Astrocyte of the spinal cord (primary cell): Measurements from ENCODE around the gene TNFRSF14.

Experiments
- DNase-seq: peaks from one replicate; pipeline ENCODE4 v3.0.0; 2011; ENCODE audit warnings: low read depth, low spot score
- H3K4me3 ChIP-seq: 2 replicates; pipeline ENCODE4 v1.5.1; 2011; ENCODE audit warnings: low read depth, mild to moderate bottlenecking, low read length, moderate library complexity
- in situ Hi-C: cut with HindIII; loops from 2 replicates; pipeline ENCODE4 v1.10.0; 2017; ENCODE audit warnings: low sequenced_read_pairs
- TF ChIP-seq, protein P1 (sequence below): IDR thresholded peaks from 2 replicates; pipeline ENCODE4 v1.5.1; 2012; ENCODE audit warnings: low read depth, mild to moderate bottlenecking, low read length, inconsistent platforms

TNFRSF14 gene

DNA sequence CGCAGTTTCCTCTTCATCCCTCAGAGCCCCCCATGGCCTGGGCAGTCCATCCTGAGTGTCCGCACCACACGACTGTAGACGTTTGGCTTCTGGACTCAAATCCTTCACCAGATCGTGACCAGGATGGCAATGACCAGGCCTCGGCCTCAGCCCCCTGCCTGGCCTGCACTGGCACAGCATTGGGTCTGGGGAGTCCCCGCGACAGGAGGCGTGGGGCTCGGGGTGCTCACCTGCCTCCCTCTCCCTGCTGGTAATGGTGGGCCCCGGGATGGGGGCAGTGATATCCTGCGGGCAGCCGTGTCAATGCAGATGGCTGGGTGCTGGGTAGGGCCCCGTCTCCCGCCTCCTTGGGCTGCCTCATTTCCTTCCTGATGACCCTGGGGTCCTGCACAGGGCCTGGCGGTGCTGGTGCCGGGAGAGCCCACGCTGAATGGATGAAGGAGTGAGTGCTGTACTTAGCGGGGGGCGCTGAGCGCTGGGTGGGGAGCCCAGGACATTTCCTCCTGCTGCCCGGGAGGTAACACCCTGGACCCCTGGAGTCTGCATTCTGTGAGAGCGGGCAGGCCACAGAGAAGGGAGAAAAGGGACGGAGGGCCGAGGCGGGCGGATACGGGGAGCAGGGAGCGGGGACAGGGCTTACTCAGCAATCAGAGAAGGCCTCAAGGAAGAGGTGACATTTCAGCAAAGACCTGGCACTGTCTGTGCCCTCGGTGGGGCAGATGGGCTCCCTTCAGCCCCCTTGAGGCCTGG is 2.1 kb upstream of the TNFRSF14 start:
- no peak for DNase-seq
- TF ChIP-seq, protein P1, sequence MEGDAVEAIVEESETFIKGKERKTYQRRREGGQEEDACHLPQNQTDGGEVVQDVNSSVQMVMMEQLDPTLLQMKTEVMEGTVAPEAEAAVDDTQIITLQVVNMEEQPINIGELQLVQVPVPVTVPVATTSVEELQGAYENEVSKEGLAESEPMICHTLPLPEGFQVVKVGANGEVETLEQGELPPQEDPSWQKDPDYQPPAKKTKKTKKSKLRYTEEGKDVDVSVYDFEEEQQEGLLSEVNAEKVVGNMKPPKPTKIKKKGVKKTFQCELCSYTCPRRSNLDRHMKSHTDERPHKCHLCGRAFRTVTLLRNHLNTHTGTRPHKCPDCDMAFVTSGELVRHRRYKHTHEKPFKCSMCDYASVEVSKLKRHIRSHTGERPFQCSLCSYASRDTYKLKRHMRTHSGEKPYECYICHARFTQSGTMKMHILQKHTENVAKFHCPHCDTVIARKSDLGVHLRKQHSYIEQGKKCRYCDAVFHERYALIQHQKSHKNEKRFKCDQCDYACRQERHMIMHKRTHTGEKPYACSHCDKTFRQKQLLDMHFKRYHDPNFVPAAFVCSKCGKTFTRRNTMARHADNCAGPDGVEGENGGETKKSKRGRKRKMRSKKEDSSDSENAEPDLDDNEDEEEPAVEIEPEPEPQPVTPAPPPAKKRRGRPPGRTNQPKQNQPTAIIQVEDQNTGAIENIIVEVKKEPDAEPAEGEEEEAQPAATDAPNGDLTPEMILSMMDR, result no peak
- H3K4me3 ChIP-seq, result no peak overlapping the region
- in situ Hi-C loops, result no loop called here

DNA sequence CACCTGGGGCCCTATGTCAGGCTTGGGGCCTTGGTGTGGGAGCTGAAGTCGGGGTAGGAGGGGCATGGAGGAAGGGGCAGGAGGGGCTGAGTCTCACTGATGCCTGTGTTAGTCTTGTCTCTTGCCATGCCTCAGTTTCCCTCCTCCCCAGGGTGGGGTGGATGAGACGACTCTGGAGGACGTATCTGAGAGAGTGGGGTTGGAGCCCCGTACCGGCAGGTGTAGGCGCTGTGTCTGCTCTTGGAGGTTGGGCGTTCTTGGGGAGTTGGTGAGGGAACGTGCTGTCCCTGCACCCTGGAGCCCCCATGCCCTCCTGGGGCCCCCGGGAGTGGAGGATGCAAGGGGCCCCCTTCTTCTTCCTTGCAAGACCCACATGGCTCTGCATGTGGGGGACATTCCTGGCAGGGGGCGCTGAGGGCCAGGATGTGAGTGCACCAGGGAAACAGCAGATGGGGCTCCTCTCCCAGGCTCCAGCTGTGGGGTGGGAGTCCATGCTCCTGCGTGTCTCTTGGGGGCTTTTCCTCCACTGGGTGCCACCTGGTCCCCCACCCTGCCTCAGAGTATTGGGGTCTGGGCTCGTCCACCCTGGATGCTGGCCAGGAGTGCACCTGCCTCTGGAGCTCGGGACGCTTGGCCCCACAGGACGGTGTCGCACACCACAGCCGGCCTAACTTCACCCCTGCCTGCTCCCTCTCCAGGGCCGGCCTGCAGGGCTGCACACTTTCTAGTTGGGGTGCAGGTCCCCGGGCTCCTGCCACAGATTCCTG is 1.4 kb upstream of the TNFRSF14 start:
- in situ Hi-C loops, result no loop called here
- DNase-seq, result no peak
- H3K4me3 ChIP-seq, result no peak overlapping the region
- TF ChIP-seq, protein P1, result peak; percentile 55

DNA sequence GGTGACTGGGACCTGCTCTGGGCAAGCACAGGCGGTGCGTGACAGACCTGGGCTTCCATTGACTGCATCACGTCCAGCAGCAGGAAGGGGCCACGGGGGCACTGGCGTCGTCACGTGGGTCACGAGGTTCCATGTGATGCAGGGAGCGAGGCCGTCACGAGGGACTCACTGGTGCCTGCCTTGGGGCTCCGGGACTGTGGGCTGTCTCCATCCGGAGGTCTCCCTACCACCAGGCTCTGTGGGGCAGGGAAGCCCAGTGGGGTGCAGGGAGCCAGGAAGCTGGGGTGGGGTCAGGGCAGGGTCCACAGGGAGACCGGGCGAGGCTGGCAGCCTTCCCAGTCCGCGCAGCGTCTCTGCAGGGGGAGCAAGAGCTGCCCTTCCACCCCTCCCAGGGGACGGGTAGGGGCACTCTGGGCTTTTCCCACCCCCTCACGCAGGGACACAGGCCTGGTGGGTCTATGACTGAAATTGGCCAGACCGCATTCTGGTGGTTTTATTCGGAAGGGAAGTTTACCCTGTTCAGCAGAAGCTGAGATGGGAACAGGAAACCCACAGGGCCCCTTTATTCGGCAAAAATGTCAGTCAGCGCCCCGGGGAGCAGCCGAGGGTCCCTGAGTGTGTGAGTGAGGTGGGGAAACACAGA is 416 bp upstream of the TNFRSF14 start:
- H3K4me3 ChIP-seq, result peak overlapping the region; percentile 38
- TF ChIP-seq, protein P1, result no peak
- in situ Hi-C loops, result no loop called here
- DNase-seq, result no peak

DNA sequence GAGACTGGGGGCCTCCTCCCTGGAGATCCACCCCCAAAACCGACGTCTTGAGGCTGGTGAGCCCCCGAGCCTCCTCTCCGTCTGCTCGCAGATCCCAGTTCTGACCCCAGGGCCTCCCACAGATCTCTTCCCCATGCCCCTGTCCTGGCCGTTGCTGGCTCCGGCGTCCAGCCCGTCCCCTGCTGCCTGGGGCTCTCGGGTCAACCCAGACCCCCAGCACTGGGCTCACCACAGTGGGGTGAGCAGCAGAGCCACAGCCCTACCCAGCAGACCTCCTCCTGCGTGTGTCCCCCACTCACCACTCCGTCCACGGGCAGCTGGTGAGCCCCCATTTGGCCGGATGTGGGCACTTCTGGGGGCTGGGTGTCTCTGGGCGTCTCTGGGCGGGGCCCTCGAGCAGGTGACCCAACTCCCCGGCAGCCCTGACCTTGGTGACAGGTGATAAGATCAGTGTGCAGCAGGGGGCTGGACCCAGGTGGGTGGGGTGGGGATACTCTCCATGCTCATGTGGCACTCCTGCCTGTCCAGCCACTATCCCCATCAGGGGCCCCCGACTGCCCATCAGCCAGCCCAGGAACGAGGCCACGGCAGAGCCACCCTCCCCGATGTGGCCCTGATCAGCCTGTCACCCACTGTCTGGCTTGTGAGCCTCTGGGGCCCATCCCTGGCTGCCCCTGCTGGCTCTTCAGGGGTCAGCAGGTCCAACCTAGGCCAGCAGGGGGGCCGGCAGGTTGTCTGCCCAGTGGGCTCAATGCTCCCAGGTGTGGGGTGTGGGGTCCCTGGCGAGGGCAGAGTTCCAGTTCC is 709 bp downstream of the TNFRSF14 start:
- no peak for DNase-seq
- TF ChIP-seq, protein P1, result no peak
- in situ Hi-C loops, result no loop called here
- H3K4me3 ChIP-seq, result peak overlapping the region; percentile 38

DNA sequence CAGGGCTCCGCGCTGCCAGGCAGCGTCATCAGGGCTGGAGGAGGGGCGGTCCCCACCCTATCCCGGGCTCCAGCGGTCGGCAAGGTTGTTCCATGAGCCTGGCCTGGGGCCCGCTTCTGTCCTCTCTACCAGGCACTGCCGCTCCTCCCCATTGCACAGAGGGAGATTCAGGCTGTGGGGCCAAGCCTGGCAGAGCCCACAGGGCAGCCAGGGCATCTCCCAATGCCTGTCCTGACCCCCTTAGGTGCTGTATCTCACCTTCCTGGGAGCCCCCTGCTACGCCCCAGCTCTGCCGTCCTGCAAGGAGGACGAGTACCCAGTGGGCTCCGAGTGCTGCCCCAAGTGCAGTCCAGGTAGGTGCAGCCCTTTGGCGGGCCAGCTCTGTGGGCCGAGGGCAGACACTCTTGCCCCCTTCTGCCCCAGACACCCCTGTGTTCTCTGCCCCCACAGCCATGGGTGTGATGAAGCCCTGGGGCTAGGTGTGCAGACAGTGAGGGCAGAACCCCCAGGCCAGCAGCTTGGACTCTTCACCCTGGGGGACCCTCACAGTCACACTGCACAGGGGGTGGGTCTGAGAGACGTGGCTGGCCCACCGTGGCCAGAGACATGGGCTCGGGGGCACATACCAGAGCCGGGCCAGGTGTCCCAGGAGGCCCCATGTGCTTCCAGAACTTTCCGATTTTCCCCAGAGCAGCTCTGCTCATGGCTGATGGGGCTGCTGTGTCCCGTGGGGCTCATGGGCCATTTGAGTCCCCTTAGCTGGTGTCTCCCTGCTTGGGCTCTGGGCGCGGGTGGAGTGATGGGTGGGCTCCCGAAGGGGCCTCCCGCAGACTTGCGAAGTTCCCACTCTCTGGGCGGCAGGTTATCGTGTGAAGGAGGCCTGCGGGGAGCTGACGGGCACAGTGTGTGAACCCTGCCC is 1.6 kb downstream of the TNFRSF14 start:
- DNase-seq, result no peak
- in situ Hi-C loops, result no loop called here
- TF ChIP-seq, protein P1, result no peak
- no peak overlapping the region for H3K4me3 ChIP-seq
